Measurements from ENCODE around the gene UGT1A5. TPM values are rescaled to one million over a fixed set of nuclear protein-coding genes. Genes with fewer than 3 reads are reported as not detected.

Gene UGT1A5
- total RNA-seq, 1 donor from 2014 or later, result not detected

DNA sequence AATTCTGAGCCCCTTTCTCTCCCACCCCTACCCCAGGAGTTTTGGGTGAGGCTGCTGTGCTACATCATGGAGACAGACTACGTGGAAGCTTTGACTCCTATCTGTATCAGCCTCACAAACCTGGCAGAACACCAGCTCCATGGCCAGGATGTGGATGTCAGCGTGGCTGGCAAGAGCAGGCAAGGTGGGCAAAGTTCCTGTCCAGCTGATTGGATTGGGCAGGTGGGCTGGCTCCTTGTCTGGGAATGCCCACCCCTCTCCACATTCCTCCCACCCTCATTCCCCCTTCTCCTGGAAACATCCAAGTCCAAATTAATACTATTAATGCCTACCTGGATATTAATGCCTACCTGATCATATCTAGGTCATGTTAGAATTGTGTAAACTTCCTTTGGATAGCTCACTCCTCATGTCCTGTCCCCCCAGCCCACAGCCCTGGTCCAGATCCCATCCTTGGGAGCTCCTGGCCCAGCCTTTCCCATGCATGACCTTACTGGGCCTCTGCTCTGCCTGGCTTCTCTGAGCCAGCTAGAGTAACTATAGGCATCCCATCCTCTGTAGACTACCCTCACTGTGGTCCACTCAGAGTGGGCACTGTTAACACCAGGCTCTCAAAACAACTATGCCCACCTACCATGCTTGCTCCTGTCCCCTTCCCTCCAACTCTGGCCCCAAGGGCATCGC lies 89.6 kb downstream of the UGT1A5 start:
- ATAC-seq, result no peak
- Histone ChIP-seq H3K4me3 (no peak overlapping the region), H3K9me3 (no peaks in the 10 kb centered on the region), H3K27me3 (no peaks in the 10 kb centered on the region), H3K36me3 (no peaks in the 10 kb centered on the region), H3K4me1 (no peaks in the 10 kb centered on the region), H3K27ac (no peak overlapping the region)
- DNase-seq, result no peak
- TF ChIP-seq, protein P1, sequence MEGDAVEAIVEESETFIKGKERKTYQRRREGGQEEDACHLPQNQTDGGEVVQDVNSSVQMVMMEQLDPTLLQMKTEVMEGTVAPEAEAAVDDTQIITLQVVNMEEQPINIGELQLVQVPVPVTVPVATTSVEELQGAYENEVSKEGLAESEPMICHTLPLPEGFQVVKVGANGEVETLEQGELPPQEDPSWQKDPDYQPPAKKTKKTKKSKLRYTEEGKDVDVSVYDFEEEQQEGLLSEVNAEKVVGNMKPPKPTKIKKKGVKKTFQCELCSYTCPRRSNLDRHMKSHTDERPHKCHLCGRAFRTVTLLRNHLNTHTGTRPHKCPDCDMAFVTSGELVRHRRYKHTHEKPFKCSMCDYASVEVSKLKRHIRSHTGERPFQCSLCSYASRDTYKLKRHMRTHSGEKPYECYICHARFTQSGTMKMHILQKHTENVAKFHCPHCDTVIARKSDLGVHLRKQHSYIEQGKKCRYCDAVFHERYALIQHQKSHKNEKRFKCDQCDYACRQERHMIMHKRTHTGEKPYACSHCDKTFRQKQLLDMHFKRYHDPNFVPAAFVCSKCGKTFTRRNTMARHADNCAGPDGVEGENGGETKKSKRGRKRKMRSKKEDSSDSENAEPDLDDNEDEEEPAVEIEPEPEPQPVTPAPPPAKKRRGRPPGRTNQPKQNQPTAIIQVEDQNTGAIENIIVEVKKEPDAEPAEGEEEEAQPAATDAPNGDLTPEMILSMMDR (IDR thresholded peaks at IDR 0.05), result no peak
- intact Hi-C loops (cut with DNase I), result no loop called here

DNA sequence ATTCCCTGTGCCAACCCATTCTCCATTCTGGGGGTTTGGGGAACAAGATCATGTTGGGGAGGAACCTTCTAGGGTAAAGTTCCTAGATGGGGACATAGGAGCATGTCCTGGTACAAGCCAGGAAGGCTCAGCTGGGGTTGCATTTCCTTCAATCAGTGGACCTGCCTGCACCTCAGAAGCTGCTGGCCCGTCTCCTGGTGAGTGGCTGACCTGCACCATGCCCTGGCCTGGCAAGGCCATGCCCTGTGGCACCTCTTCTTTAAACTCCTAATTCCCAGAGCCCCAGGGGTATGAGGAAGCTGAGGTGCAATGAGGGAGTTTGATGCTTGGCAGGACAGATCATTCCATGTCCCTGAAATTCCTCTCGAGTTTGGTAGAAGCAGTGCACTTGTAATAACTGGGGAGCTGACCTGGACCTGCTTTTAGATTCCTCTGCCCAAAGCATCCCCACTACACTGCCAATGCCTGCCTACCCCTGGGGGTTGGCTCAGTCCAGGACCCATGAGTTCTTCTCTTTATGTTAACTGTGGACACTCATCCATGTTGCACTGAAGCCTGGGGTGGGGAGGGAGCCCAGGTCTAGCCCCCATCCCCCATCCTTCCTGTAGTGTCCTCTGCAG lies 90.7 kb downstream of the UGT1A5 start:
- Histone ChIP-seq H3K36me3 (no peaks in the 10 kb centered on the region), H3K27me3 (no peaks in the 10 kb centered on the region), H3K4me3 (no peak overlapping the region), H3K27ac (no peak overlapping the region), H3K9me3 (no peaks in the 10 kb centered on the region), H3K4me1 (no peaks in the 10 kb centered on the region)
- intact Hi-C loops (cut with DNase I), result no loop called here
- ATAC-seq, result no peak
- no peak for DNase-seq
- TF ChIP-seq, protein P1 (IDR thresholded peaks at IDR 0.05), result no peak

DNA sequence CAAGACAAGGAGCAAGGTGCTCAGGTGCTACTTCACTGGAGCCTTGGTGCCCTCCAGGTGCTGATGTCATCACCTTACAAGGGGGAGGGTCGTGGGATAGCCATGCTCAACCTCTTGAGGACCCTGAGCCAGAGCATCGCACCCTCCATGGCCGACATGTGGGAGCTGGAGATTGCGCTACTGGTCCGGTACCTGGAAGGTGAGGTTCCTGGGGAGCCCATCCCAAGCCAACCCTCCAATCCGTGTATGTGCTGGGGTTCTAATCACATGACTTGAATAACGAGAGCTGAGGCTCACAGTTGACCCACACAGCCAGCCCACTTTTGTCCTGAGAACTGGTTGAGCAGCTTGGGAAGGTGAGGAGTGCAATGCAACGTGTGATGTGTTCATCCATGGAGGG lies 91.3 kb downstream of the UGT1A5 start:
- TF ChIP-seq, protein P1 (IDR thresholded peaks at IDR 0.05), result no peak
- intact Hi-C loops (cut with DNase I), result no loop called here
- H3K4me1 ChIP-seq, result no peaks in the 10 kb centered on the region
- ATAC-seq (no peak), DNase-seq (no peak)
- no peaks in the 10 kb centered on the region for H3K9me3 ChIP-seq
- H3K4me3 ChIP-seq, result no peak overlapping the region
- H3K27me3 ChIP-seq, result no peaks in the 10 kb centered on the region
- H3K36me3 ChIP-seq, result no peaks in the 10 kb centered on the region
- H3K27ac ChIP-seq, result no peak overlapping the region

DNA sequence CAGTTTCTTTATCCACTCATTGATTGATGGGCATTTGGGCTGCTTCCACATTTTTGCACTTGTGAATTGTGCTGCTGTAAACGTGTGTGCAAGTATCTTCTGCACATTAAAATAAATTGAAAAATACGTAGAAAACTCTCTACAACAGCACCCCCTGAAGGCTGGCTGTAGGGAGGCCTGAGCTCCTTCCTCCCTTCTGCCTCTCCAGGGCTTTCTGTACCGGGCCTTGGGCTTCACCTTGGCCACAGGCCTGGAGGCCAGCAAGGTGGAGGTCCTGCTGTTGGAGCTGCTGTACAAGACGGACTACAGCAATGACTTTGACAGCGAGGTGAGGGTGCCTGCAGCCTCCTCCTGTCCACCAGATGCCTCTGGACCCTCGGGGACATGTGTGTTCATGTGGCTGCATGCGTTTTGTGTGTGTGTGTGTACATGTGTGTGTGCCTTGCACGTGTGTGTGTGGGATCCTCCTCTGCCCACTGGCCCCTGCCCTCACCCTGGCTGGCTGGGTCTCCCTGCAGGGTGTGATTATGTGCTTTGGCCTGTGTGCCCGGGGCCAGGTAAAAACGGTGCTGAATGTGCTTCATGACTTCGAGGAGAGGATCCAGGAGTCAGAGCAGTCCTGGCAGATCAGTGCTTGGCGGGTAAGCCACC lies 94.6 kb downstream of the UGT1A5 start:
- DNase-seq, result peak; percentile 31
- TF ChIP-seq, protein P1 (IDR thresholded peaks at IDR 0.05), result no peak
- intact Hi-C loops (cut with DNase I), result no loop called here
- no peak for ATAC-seq
- H3K9me3 ChIP-seq, result no peaks in the 10 kb centered on the region
- no peak overlapping the region for H3K4me3 ChIP-seq
- no peaks in the 10 kb centered on the region for H3K27me3 ChIP-seq
- H3K27ac ChIP-seq, result no peak overlapping the region
- no peaks in the 10 kb centered on the region for H3K36me3 ChIP-seq
- no peaks in the 10 kb centered on the region for H3K4me1 ChIP-seq

DNA sequence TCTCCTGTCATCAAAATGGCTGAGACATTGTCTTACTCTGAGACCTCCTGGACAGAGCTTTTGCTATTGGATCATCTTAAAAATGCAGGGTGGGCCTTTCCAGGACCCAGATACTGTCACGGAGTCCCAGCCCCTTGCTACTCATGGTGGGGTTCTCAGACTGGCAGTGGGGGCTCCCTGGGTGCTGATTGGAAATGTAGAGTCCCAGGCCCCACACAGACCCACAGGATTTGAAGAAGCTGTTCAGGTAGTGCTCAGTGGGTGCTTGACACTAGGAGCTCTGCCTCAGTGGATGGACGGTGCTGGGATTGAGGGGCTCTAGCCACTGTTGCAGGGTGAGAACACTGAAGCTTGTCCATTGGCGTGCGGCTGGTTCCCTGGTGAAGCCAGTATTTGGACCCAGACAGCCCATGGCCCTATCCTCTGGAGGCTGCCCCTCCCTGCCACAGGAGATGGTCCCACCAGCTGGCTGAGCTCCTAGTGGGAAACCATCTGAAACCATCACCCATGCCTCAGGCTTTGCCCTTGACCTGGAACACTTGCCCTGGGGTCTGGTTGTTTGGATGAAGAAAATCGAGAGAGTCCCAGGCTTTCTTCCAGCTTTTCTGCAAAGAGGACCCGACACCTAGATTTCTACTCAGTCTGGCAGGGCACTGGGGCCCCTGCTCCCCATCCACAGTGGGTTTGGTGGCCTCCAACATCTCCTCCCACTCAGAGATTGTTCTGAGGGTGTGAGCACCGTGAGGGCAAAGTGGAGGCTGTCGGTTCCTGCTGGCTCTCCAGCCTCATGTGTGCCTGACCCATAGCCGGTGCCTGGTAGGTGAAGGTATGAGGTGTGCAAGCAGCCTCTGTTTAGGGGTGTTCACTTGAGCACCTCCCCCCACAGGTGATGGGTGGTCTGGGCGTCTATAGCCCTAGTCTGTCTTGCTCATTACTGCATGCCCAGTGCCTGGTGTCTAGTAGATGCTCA lies 95.5 kb downstream of the UGT1A5 start:
- DNase-seq, result peak; percentile 46
- H3K36me3 ChIP-seq, result no peaks in the 10 kb centered on the region
- H3K27me3 ChIP-seq, result no peaks in the 10 kb centered on the region
- ATAC-seq, result no peak
- no peaks in the 10 kb centered on the region for H3K9me3 ChIP-seq
- intact Hi-C loops (cut with DNase I), result no loop called here
- no peaks in the 10 kb centered on the region for H3K4me1 ChIP-seq
- TF ChIP-seq, protein P1 (IDR thresholded peaks at IDR 0.05), result no peak
- H3K4me3 ChIP-seq, result no peak overlapping the region
- H3K27ac ChIP-seq, result no peak overlapping the region

Measured in upper lobe of right lung (tissue), 1 donor.